ENCODE data around the gene DLG2.

Gene DLG2

DNA sequence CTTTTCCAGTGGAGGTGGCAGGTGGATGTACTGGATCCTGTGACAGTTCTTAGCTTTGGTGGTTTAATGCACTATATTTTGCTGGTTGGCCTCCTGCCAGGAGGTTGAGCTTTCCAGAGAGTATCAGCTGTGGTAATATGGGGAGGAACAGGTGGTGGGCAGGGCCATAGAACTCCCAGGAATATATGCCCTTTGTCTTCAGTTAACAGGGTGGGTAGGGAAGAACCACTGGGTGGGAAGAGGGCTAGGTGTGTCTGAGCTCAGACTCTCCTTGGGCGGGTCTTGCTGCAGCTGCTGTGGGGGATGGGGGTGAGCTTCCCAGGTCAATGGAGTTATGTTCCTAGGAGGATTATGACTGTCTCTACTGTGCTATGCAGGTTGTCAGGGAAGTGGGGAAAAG, 203.8 kb downstream of the DLG2 start:
- Histone ChIP-seq H3K4me3 (ENCODE audit: low read length) (no peak overlapping the region), H3K27me3 (ENCODE audit: control insufficient read depth, low read length) (no peaks in the 10 kb centered on the region), H3K27ac (ENCODE audit: low read depth, low read length) (no peak overlapping the region), H4K20me1 (ENCODE audit: control insufficient read depth, insufficient read depth, low read depth, low read length) (no peaks in the 10 kb centered on the region), H3K36me3 (ENCODE audit: control insufficient read depth, low read length) (no peaks in the 10 kb centered on the region), H3K4me2 (ENCODE audit: low read length) (no peak overlapping the region), H3K79me2 (ENCODE audit: control insufficient read depth, low read length) (no peaks in the 10 kb centered on the region), H3K4me1 (ENCODE audit: control insufficient read depth, low read length) (no peaks in the 10 kb centered on the region), H3K9me3 (ENCODE audit: control insufficient read depth, insufficient read depth, low read length) (peaks cover 4% of the 10 kb centered on the region; the same call in 1 of the 2 replicates), H3K9me2 (replicated peaks; ENCODE audit: control insufficient read depth, low read length) (no peaks in the 10 kb centered on the region), H3F3A (ENCODE audit: control insufficient read depth, insufficient read depth) (no peaks in the 10 kb centered on the region)
- TF ChIP-seq EZH2phosphoT487 (IDR thresholded peaks at IDR 0.05; ENCODE audit: borderline replicate concordance, low read length), result no peak
- TF ChIP-seq, protein P1, sequence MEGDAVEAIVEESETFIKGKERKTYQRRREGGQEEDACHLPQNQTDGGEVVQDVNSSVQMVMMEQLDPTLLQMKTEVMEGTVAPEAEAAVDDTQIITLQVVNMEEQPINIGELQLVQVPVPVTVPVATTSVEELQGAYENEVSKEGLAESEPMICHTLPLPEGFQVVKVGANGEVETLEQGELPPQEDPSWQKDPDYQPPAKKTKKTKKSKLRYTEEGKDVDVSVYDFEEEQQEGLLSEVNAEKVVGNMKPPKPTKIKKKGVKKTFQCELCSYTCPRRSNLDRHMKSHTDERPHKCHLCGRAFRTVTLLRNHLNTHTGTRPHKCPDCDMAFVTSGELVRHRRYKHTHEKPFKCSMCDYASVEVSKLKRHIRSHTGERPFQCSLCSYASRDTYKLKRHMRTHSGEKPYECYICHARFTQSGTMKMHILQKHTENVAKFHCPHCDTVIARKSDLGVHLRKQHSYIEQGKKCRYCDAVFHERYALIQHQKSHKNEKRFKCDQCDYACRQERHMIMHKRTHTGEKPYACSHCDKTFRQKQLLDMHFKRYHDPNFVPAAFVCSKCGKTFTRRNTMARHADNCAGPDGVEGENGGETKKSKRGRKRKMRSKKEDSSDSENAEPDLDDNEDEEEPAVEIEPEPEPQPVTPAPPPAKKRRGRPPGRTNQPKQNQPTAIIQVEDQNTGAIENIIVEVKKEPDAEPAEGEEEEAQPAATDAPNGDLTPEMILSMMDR (IDR thresholded peaks at IDR 0.05; ENCODE audit: low read depth, low read length, poor library complexity, severe bottlenecking), result no peak

DNA sequence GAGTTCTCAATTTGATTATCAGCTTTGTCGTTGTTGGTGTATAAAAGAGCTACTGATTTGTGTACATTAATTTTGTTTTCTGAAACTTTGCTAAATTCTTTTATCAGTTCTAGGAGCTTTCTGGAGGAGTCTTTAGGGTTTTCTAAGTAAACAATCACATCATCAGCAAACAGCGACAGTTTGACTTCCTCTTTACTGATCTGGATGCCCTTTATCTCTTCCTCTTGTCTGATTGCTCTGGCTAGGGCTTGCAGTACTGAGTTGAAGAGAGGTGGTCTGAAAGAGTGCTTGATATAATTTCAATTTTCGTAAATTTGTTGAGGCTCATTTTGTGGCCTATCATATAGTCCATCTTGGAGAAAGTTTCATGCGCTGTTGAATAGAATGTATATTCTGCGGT, 213.0 kb downstream of the DLG2 start:
- H4K20me1 ChIP-seq (ENCODE audit: control insufficient read depth, insufficient read depth, low read depth, low read length), result no peaks in the 10 kb centered on the region
- no peak overlapping the region for H3K27ac ChIP-seq (ENCODE audit: low read depth, low read length)
- H3F3A ChIP-seq (ENCODE audit: control insufficient read depth, insufficient read depth), result no peaks in the 10 kb centered on the region

DNA sequence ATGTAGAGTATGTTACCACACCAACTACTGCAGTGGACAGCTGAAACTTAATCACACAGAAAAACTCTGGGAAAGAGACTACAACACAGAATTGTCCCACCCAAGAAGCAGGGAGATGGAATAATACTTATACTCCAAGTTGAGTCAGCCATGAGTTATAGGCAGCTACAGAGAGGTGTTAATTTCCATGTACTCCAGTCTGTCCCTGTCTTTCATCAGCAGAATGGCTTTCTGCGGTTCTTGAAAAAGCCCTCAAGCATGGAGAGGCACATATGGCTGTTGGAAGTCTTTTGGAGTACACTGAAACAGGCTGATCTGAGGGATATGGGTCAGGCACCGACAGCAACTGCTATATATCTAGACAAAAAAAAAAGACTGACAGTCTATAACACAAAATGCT, 219.5 kb downstream of the DLG2 start:
- no peaks in the 10 kb centered on the region for H3K36me3 ChIP-seq (ENCODE audit: control insufficient read depth, low read length)
- no peaks in the 10 kb centered on the region for H3K79me2 ChIP-seq (ENCODE audit: control insufficient read depth, low read length)
- no peaks in the 10 kb centered on the region for H3F3A ChIP-seq (ENCODE audit: control insufficient read depth, insufficient read depth)

More for the DNA sequence above, 213.0 kb downstream of the DLG2 start:
- H3K4me2 ChIP-seq (ENCODE audit: low read length), result no peak overlapping the region
- H3K4me3 ChIP-seq (ENCODE audit: low read length), result no peak overlapping the region
- no peaks in the 10 kb centered on the region for H3K9me2 ChIP-seq (replicated peaks; ENCODE audit: control insufficient read depth, low read length)
- H3K79me2 ChIP-seq (ENCODE audit: control insufficient read depth, low read length), result no peaks in the 10 kb centered on the region
- H3K4me1 ChIP-seq (ENCODE audit: control insufficient read depth, low read length), result no peaks in the 10 kb centered on the region
- TF ChIP-seq, protein P1 (IDR thresholded peaks at IDR 0.05; ENCODE audit: low read depth, low read length, poor library complexity, severe bottlenecking), result no peak
- no peak for TF ChIP-seq EZH2phosphoT487 (IDR thresholded peaks at IDR 0.05; ENCODE audit: borderline replicate concordance, low read length)
- no peaks in the 10 kb centered on the region for H3K36me3 ChIP-seq (ENCODE audit: control insufficient read depth, low read length)
- H3K9me3 ChIP-seq (ENCODE audit: control insufficient read depth, insufficient read depth, low read length), result no peaks in the 10 kb centered on the region
- H3K27me3 ChIP-seq (ENCODE audit: control insufficient read depth, low read length), result no peaks in the 10 kb centered on the region

More for the DNA sequence above, 219.5 kb downstream of the DLG2 start:
- no peak overlapping the region for H3K4me2 ChIP-seq (ENCODE audit: low read length)
- H3K9me2 ChIP-seq (replicated peaks; ENCODE audit: control insufficient read depth, low read length), result no peaks in the 10 kb centered on the region
- H3K27ac ChIP-seq (ENCODE audit: low read depth, low read length), result no peak overlapping the region
- H3K9me3 ChIP-seq (ENCODE audit: control insufficient read depth, insufficient read depth, low read length), result no peaks in the 10 kb centered on the region
- H4K20me1 ChIP-seq (ENCODE audit: control insufficient read depth, insufficient read depth, low read depth, low read length), result no peaks in the 10 kb centered on the region
- no peak overlapping the region for H3K4me3 ChIP-seq (ENCODE audit: low read length)
- TF ChIP-seq EZH2phosphoT487 (IDR thresholded peaks at IDR 0.05; ENCODE audit: borderline replicate concordance, low read length), result no peak
- TF ChIP-seq, protein P1 (IDR thresholded peaks at IDR 0.05; ENCODE audit: low read depth, low read length, poor library complexity, severe bottlenecking), result no peak
- H3K27me3 ChIP-seq (ENCODE audit: control insufficient read depth, low read length), result no peaks in the 10 kb centered on the region
- H3K4me1 ChIP-seq (ENCODE audit: control insufficient read depth, low read length), result peaks cover 5% of the 10 kb centered on the region

Data from DOHH2 (cell line).